Endothelial cell of umbilical vein (primary cell): ENCODE data around the gene ZNF556. TPM values are rescaled to one million over a fixed set of nuclear protein-coding genes. Genes with fewer than 3 reads are reported as not detected.

Experiments used
- BruUV-seq: library from RNA; stranded (reverse); fragments of 400-500 nt; replicated peaks from 2 replicates; lab custom pipeline; 2021; lab: Mats Ljungman, UMichigan
- CTCF ChIA-PET: fragments of 300-600, 350-600 bp; sonication (Branson Sonifier 250); formaldehyde crosslinking; loops from one replicate; lab custom pipeline; 2021; ENCODE audit warnings: antibody characterized with exemption, inconsistent platforms; lab: Charles Lee
- POLR2A ChIA-PET: fragments of 300-600, 350-600 bp; sonication (Branson Sonifier 250); formaldehyde crosslinking; loops from one replicate; lab custom pipeline; 2021; ENCODE audit warnings: antibody characterized with exemption, inconsistent platforms; lab: Charles Lee
- DNase-seq: peaks from one replicate; pipeline ENCODE4 v3.0.0-alpha.2; 2011; ENCODE audit warnings: low read depth, low spot score
- FAIRE-seq: peaks from 2 replicates; lab custom pipeline; 2011; peaks lifted over from hg19 to GRCh38; lab: Jason Lieb, UNC
- H2AFZ ChIP-seq: 2 replicates; pipeline ENCODE4 v1.6.0; 2012; ENCODE audit warnings: low read depth, low read length, control low read depth, inconsistent platforms
- H3K27ac ChIP-seq: 2 replicates; pipeline ENCODE4 v1.5.1; 2011; ENCODE audit warnings: low read depth, mild to moderate bottlenecking, control low read depth, low read length, moderate library complexity; ENCODE audit not compliant: insufficient read depth
- H3K27me3 ChIP-seq, 2 experiments: 2 replicates each; pipeline versions ENCODE4 v1.6.0 to v1.6.1; 2011; ENCODE audit warnings: low read length in 2 of 2, mixed read lengths in 1 of 2; ENCODE audit not compliant: control insufficient read depth in 2 of 2, insufficient read depth in 2 of 2
- H3K36me3 ChIP-seq, 2 experiments: 2 replicates in 1 of 2; 3 replicates in 1 of 2; pipeline ENCODE4 v1.5.1; 2011; ENCODE audit warnings: low read length in 2 of 2, mild to moderate bottlenecking in 1 of 2, moderate library complexity in 1 of 2; ENCODE audit not compliant: control insufficient read depth in 2 of 2, insufficient read depth in 2 of 2; ENCODE audit errors: extremely low read depth in 1 of 2
- H3K4me1 ChIP-seq: 3 replicates; pipeline ENCODE4 v1.5.1; 2011; ENCODE audit warnings: mild to moderate bottlenecking, low read length; ENCODE audit not compliant: control insufficient read depth, insufficient read depth; ENCODE audit errors: extremely low read depth
- H3K4me2 ChIP-seq: 2 replicates; pipeline ENCODE4 v1.6.1; 2011; ENCODE audit warnings: low read length, control low read depth, mixed read lengths; ENCODE audit not compliant: insufficient read depth
- H3K4me3 ChIP-seq, 3 experiments: fragments of 200-600 bp in 1 of 3; sonication (generic), shearing (Covaris generic) in 1 of 3; replicated peaks in 1 of 3; 2 replicates each; pipeline ENCODE4 v1.5.1; 2011 to 2016; ENCODE audit warnings: control low read depth in 3 of 3, low read length in 3 of 3, mild to moderate bottlenecking in 2 of 3, inconsistent platforms in 1 of 3, low read depth in 1 of 3, moderate library complexity in 1 of 3; ENCODE audit not compliant: insufficient read depth in 1 of 3
- H3K79me2 ChIP-seq: 2 replicates; pipeline ENCODE4 v1.6.0; 2012; ENCODE audit warnings: low read length, inconsistent platforms; ENCODE audit not compliant: control insufficient read depth, insufficient read depth
- H3K9ac ChIP-seq: replicated peaks from 2 replicates; pipeline ENCODE3; 2011; ENCODE audit warnings: low read length, control low read depth; ENCODE audit not compliant: insufficient read depth; ENCODE audit errors: extremely low read depth
- H3K9me1 ChIP-seq: replicated peaks from 3 replicates; pipeline ENCODE4 v1.6.0; 2011; ENCODE audit warnings: mild to moderate bottlenecking, low read length; ENCODE audit not compliant: control insufficient read depth, insufficient read depth; ENCODE audit errors: extremely low read depth
- H3K9me3 ChIP-seq: replicated peaks from 2 replicates; pipeline ENCODE4 v1.5.1; 2012; ENCODE audit warnings: low read length, inconsistent platforms; ENCODE audit not compliant: control insufficient read depth, insufficient read depth
- H4K20me1 ChIP-seq: replicated peaks from 2 replicates; pipeline ENCODE3; 2011; ENCODE audit warnings: mild to moderate bottlenecking, low read length; ENCODE audit not compliant: control insufficient read depth, insufficient read depth; ENCODE audit errors: extremely low read depth
- CTCF ChIP-seq, 2 donors: IDR thresholded peaks; 1 replicate in 1 of 2; 2 replicates in 1 of 2; pipeline ENCODE4 v1.5.1; 2011; ENCODE audit warnings: low read length in 2 of 2, mild to moderate bottlenecking in 2 of 2, moderate library complexity in 2 of 2, control low read depth in 1 of 2, inconsistent platforms in 1 of 2, low read depth in 1 of 2; ENCODE audit not compliant: insufficient read depth in 1 of 2; ENCODE audit errors: extremely low read depth in 1 of 2
- EZH2 ChIP-seq: IDR thresholded peaks from 2 replicates; pipeline ENCODE4 v1.6.1; 2012; ENCODE audit warnings: borderline replicate concordance, low read depth, mild to moderate bottlenecking, moderate library complexity, low read length, inconsistent platforms; ENCODE audit not compliant: severe bottlenecking
- FOS ChIP-seq: IDR thresholded peaks from 2 replicates; pipeline ENCODE4 v1.6.1; 2011; ENCODE audit warnings: mild to moderate bottlenecking, low read length, moderate library complexity, borderline replicate concordance; ENCODE audit not compliant: insufficient read depth
- GATA2 ChIP-seq: IDR thresholded peaks from 2 replicates; pipeline ENCODE4 v1.7.0; 2011; ENCODE audit warnings: low read depth, mild to moderate bottlenecking, moderate library complexity, mixed read lengths, low read length; ENCODE audit not compliant: insufficient read length, insufficient read depth
- JUN ChIP-seq: IDR thresholded peaks from 2 replicates; pipeline ENCODE4 v1.6.1; 2011; ENCODE audit warnings: borderline replicate concordance, low read depth; ENCODE audit not compliant: insufficient read length, insufficient read depth
- MAX ChIP-seq: IDR thresholded peaks from 2 replicates; pipeline ENCODE4 v1.6.1; 2011; ENCODE audit not compliant: insufficient read depth, insufficient read length
- MYC ChIP-seq: IDR thresholded peaks from one replicate; pipeline ENCODE4 v1.6.1; 2011; ENCODE audit warnings: mild to moderate bottlenecking, low read depth, low read length
- POLR2A ChIP-seq: IDR thresholded peaks from 2 replicates; pipeline ENCODE4 v1.6.1; 2012; ENCODE audit warnings: low read depth, mild to moderate bottlenecking, control low read depth, low read length
- POLR2AphosphoS5 ChIP-seq: IDR thresholded peaks from 2 replicates; pipeline ENCODE4 v1.6.1; 2012; ENCODE audit warnings: low read depth, mild to moderate bottlenecking, control low read depth, low read length, moderate library complexity; ENCODE audit not compliant: insufficient read depth
- dilution Hi-C: fragments of 300-500 bp; cut with MboI; formaldehyde crosslinking; loops from one replicate; pipeline ENCODE4 v1.15.0; 2019; ENCODE audit warnings: low sequenced_read_pairs; ENCODE audit not compliant: extremely low pct_ligation_motif_present
- intact Hi-C: fragments of 100-400 bp; cut with micrococcal nuclease; formaldehyde crosslinking; loops from one replicate; pipeline ENCODE4 v1.10.0; 2022
- polyA plus RNA-seq, 4 experiments: library from polyadenylated mRNA; depleted of rRNA in 3 of 4; stranded (reverse) in 3 of 4; unstranded in 1 of 4; fragments of >200 nt; gene quantifications; 2 replicates each; pipeline versions ENCODE4 v1.2.1 to v1.2.3, GENCODE V29; 2011 to 2012; ENCODE audit warnings: missing spikeins in 1 of 4
- total RNA-seq: library from RNA; stranded (reverse); gene quantifications from 2 replicates; pipeline ENCODE4 v1.2.3, GENCODE V29; 2021

Gene ZNF556
- total and polyA plus RNA-seq, 2 donors (not counting 3 experiments of a cell fraction or from before 2014, with no cell fraction given): 0.01 TPM; not detected in 1

- no peak overlapping the region for H3K27ac ChIP-seq
- CTCF ChIA-PET: interaction anchor here (2.1 kb wide), 1 partner anchor 65 kb away, joined by 12 read pairs; no protein-coding TSS in a partner anchor
- intact Hi-C loops: no loop called here
- POLR2A ChIA-PET: no interaction called here
- TF ChIP-seq EZH2 (no peak), MAX (no peak), POLR2A (no peak), MYC (no peak), FOS (no peak), POLR2AphosphoS5 (no peak), CTCF (IDR thresholded peaks at IDR 0.05; ENCODE audit: extremely low read depth in 1 of 2, insufficient read depth in 1 of 2, low read depth in 1 of 2, low read length in 2 of 2) (no peak), GATA2 (no peak), JUN (no peak)
- no peak for DNase-seq
- H4K20me1 ChIP-seq: no peaks in the 10 kb centered on the region
- H3K4me2 ChIP-seq: no peak overlapping the region
- peaks cover 3% of the 10 kb centered on the region for H3K4me1 ChIP-seq
- no peak overlapping the region for H3K9ac ChIP-seq
- no peaks in the 10 kb centered on the region for H3K9me3 ChIP-seq
- BruUV-seq: no TSS peak
- no peaks in the 10 kb centered on the region for H3K27me3 ChIP-seq
- no peak overlapping the region for H2AFZ ChIP-seq
- no peaks in the 10 kb centered on the region for H3K9me1 ChIP-seq
- no peaks in the 10 kb centered on the region for H3K79me2 ChIP-seq
- dilution Hi-C loops: no loop called here
- H3K36me3 ChIP-seq: no peaks in the 10 kb centered on the region
- H3K4me3 ChIP-seq: no peak overlapping the region
- FAIRE-seq: no peak
Measured at GRCh38 chr19:2885736-2886135, 18.6 kb downstream of the ZNF556 start.
